ENCODE measurements around the gene TPR. TPM values are rescaled to one million over a fixed set of nuclear protein-coding genes. Genes with fewer than 3 reads are reported as not detected.

TPR gene
- total RNA-seq, 1 experiment from 2014 or later, result 107 TPM

- H3K4ac ChIP-seq (ENCODE audit: low read depth, low read length), result no peak overlapping the region
- no peak overlapping the region for H2BK120ac ChIP-seq (ENCODE audit: low read depth, low read length, poor library complexity, severe bottlenecking)
- H3K4me1 Mint-ChIP-seq, result no peaks in the 10 kb centered on the region; a peak in 1 of 4 replicates
- H3T11ph ChIP-seq (ENCODE audit: low read length), result no peak overlapping the region
- no peak overlapping the region for H2BK15ac ChIP-seq (ENCODE audit: low read depth, low read length)
- H2BK20ac ChIP-seq (ENCODE audit: low read depth, low read length, poor library complexity, severe bottlenecking), result no peak overlapping the region
- H3K56ac ChIP-seq (ENCODE audit: insufficient read length, low read depth, low read length), result no peak overlapping the region
- DNase-seq, result no peak
- no peak overlapping the region for H4K5ac ChIP-seq (ENCODE audit: insufficient read length, low read depth, low read length)
- no peak overlapping the region for H3K4me2 ChIP-seq (ENCODE audit: insufficient read depth, insufficient read length, low read length)
- no peak overlapping the region for H2BK5ac ChIP-seq (ENCODE audit: insufficient read length, low read length)
- H2BK12ac ChIP-seq (ENCODE audit: insufficient read length, low read depth, low read length), result no peak overlapping the region
- H3K14ac ChIP-seq (ENCODE audit: insufficient read depth, low read length), result no peak overlapping the region
- no peaks in the 10 kb centered on the region for H3K4me1 ChIP-seq (ENCODE audit: insufficient read depth, low read length)
- H4K8ac ChIP-seq (replicated peaks; ENCODE audit: insufficient read length, low read depth, low read length), result no peak overlapping the region
- no peak overlapping the region for H3K23ac ChIP-seq (ENCODE audit: insufficient read length, low read depth, low read length)
- no peaks in the 10 kb centered on the region for H4K20me1 ChIP-seq (ENCODE audit: control insufficient read depth, insufficient read depth, insufficient read length)
- H3K79me1 ChIP-seq (ENCODE audit: insufficient read depth, low read depth, low read length, poor library complexity, severe bottlenecking), result no peaks in the 10 kb centered on the region
- H3K36me3 Mint-ChIP-seq (ENCODE audit: insufficient read depth in 1 of 3, low read depth in 3 of 3), result peaks cover 0 to 1% (median 0%) of the 10 kb centered on the region in 3 experiments; a peak in 1 of 7 replicates
- no peak overlapping the region for H3K18ac ChIP-seq (ENCODE audit: insufficient read length, low read depth, low read length)
- H3K27me3 ChIP-seq (ENCODE audit: insufficient read depth, low read length), result no peaks in the 10 kb centered on the region
- no CpG with 5 or more reads among the region's 3 CpGs for WGBS (ENCODE audit: extremely low coverage, insufficient read length, low lambda C conversion rate)
- no peaks in the 10 kb centered on the region for H3K27me3 Mint-ChIP-seq (ENCODE audit: low read depth)
- H3K27ac Mint-ChIP-seq, result no peak overlapping the region; a peak in 1 of 7 replicates
- no peak overlapping the region for H4K91ac ChIP-seq (ENCODE audit: insufficient read length, low read depth, low read length)
- H2AFZ ChIP-seq (ENCODE audit: low read length), result no peak overlapping the region
- TF ChIP-seq CTCF (conservative IDR thresholded peaks at IDR 0.05), result no peak
- no peak overlapping the region for H3K27ac ChIP-seq (ENCODE audit: insufficient read length, low read depth, low read length)
- no peak overlapping the region for H3K4me3 Mint-ChIP-seq
- H2AK5ac ChIP-seq (ENCODE audit: insufficient read length, low read length), result no peak overlapping the region
- no peaks in the 10 kb centered on the region for H3K23me2 ChIP-seq (ENCODE audit: insufficient read length, low read depth, low read length, poor library complexity, severe bottlenecking)
- H3K9me3 Mint-ChIP-seq, result no peaks in the 10 kb centered on the region
- no peak overlapping the region for H3K9ac ChIP-seq (ENCODE audit: extremely low read depth, insufficient read length, low read length)
- no peaks in the 10 kb centered on the region for H3K9me3 ChIP-seq (ENCODE audit: control insufficient read depth, low read depth, low read length)
- no peaks in the 10 kb centered on the region for H3K79me2 ChIP-seq (ENCODE audit: insufficient read depth, low read length)
Measured at GRCh38 chr1:186306533-186306932, 68.5 kb downstream of the TPR start.
